Kidney (tissue), 14 donors: Measurements from ENCODE around the gene LTC4S. TPM values are rescaled to one million over a fixed set of nuclear protein-coding genes. Genes with fewer than 3 reads are reported as not detected.

Source experiments
- DNase-seq, 5 donors: peaks; one replicate each; pipeline ENCODE4 v3.0.0-alpha.2; 2013 to 2020
- FAIRE-seq: peaks from 2 replicates; lab custom pipeline; 2012; peaks lifted over from hg19 to GRCh38; lab: Jason Lieb, UNC
- H3K27ac ChIP-seq, 2 donors: one replicate each; pipeline ENCODE4 v1.7.0; 2013; ENCODE audit warnings: low read depth in 2 of 2, low read length in 2 of 2, inconsistent platforms in 1 of 2
- H3K27me3 ChIP-seq: one replicate; pipeline ENCODE4 v1.7.1; 2013; ENCODE audit warnings: low read length, inconsistent platforms; ENCODE audit not compliant: control insufficient read depth, insufficient read depth
- H3K36me3 ChIP-seq, 3 donors: one replicate each; pipeline versions ENCODE4 v1.7.0 to v1.7.1; 2013; ENCODE audit warnings: low read length in 3 of 3, control low read depth in 1 of 3, inconsistent platforms in 1 of 3; ENCODE audit not compliant: insufficient read depth in 3 of 3, control insufficient read depth in 2 of 3
- H3K4me1 ChIP-seq, 3 donors: one replicate each; pipeline versions ENCODE4 v1.7.0 to v1.7.1; 2013; ENCODE audit warnings: low read length in 3 of 3, inconsistent platforms in 1 of 3, low read depth in 1 of 3; ENCODE audit not compliant: control insufficient read depth in 2 of 3, insufficient read depth in 2 of 3
- H3K4me3 ChIP-seq, 3 donors: one replicate each; pipeline versions ENCODE4 v1.7.0 to v1.8.1; 2013; ENCODE audit warnings: low read length in 3 of 3, control low read depth in 1 of 3, inconsistent platforms in 1 of 3
- H3K9ac ChIP-seq, 3 donors: one replicate each; pipeline versions ENCODE4 v1.7.0 to v1.7.1; 2013; ENCODE audit warnings: low read length in 3 of 3, control low read depth in 1 of 3, inconsistent platforms in 1 of 3
- H3K9me3 ChIP-seq, 3 donors: one replicate each; pipeline versions ENCODE4 v1.7.0 to v1.7.1; 2013; ENCODE audit warnings: low read length in 3 of 3, control low read depth in 1 of 3, inconsistent platforms in 1 of 3; ENCODE audit not compliant: control insufficient read depth in 2 of 3, insufficient read depth in 1 of 3
- intact Hi-C: fragments of 100-400 bp; cut with DNase I; formaldehyde crosslinking; loops from one replicate; pipeline ENCODE4 v1.11.1; 2022
- polyA plus RNA-seq: library from polyadenylated mRNA; stranded (reverse); fragments of 350-450 nt; fragmentation: Illumina TruSeq; extraction: RNeasy Lipid Tissue Mini Kit (QIAGEN cat#74804); gene quantifications from one replicate; pipeline ENCODE4 v1.2.3, GENCODE V29; 2014; ENCODE audit warnings: low read depth, low replicate concordance; ENCODE audit not compliant: insufficient read depth
- total RNA-seq: library from RNA; stranded (reverse); fragmentation: NEBNext Ultra II Directional; extraction: Animal tissue kit (Norgen Biotek cat#: 25700); gene quantifications from one replicate; pipeline ENCODE4 v1.2.1, GENCODE V29; 2021
- TF ChIP-seq, protein P1 (sequence below): IDR thresholded peaks from 3 replicates; pipeline ENCODE4 v1.5.1; 2012; ENCODE audit warnings: mild to moderate bottlenecking, moderate library complexity, borderline replicate concordance; ENCODE audit not compliant: insufficient read depth; ENCODE audit errors: extremely low read depth
- donor health status: control.
- donor health status: control.
- donor health status: control.
- donor health status: control.
- donor health status: control.
- donor health status: DM: yes; HTN: yes; CAD: no.
- donor health status: Normal renal cell carcinoma (clear cell type).

The LTC4S gene
- total and polyA plus RNA-seq, 2 donors from 2014 or later: 20.1 to 30.6 TPM

DNA sequence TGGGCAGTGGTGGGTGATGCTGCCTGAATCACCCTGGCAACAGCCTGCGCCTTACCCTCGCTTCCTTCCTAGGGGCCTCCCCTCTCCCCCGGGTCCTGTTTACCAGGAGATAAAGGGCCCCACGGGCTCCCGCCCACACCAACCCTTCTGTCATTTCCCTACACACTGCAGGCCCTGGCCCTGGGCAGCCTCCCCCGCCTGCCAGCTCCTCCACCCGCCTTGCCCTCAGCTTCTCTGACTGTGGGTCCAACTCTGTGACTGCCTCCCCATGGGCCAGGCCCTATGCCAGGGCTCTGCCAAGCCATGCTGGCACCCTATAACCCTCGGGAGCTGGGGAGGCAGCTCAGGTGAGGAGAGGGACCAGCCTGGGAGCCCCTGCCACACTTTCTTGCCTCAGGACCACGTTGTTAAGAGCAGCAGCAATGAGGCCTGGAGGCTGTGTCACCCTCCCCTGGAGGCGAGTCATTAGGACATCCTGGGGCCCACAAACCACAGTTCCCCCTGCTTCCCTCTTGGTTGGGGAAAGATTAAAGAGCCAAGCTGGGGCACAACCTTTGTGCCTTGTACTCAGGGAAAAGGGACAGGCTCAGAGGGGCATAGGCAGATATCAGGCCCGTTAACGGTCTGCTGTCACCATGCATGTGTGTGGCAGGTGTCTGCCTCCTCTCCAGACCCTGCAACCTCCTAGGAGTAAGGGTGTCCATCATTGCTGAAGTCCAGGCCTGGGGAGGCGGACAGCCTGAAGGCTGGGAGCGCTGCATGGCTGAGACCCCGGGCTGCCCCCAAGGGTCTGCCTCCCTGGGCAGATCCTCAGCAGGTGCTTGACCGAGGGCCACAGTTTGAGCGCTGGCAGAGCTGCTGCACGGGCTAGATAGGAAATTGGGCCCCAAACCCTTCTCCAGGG, 10.1 kb downstream of the LTC4S start:
- Histone ChIP-seq H3K4me3 (no peak overlapping the region), H3K4me1 (peaks cover 0 to 31% (median 20%) of the 10 kb centered on the region in 3 donors), H3K27ac (no peak overlapping the region), H3K36me3 (peaks cover 0 to 17% (median 7%) of the 10 kb centered on the region in 3 donors), H3K9me3 (no peaks in the 10 kb centered on the region), H3K27me3 (no peaks in the 10 kb centered on the region), H3K9ac (no peak overlapping the region)
- DNase-seq: peak; percentile 65 to 79 (median 74)
- FAIRE-seq: no peak
- intact Hi-C loops: no loop called here
- TF ChIP-seq, protein P1, sequence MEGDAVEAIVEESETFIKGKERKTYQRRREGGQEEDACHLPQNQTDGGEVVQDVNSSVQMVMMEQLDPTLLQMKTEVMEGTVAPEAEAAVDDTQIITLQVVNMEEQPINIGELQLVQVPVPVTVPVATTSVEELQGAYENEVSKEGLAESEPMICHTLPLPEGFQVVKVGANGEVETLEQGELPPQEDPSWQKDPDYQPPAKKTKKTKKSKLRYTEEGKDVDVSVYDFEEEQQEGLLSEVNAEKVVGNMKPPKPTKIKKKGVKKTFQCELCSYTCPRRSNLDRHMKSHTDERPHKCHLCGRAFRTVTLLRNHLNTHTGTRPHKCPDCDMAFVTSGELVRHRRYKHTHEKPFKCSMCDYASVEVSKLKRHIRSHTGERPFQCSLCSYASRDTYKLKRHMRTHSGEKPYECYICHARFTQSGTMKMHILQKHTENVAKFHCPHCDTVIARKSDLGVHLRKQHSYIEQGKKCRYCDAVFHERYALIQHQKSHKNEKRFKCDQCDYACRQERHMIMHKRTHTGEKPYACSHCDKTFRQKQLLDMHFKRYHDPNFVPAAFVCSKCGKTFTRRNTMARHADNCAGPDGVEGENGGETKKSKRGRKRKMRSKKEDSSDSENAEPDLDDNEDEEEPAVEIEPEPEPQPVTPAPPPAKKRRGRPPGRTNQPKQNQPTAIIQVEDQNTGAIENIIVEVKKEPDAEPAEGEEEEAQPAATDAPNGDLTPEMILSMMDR: no peak

- Histone ChIP-seq H3K4me1 (peaks cover 0 to 31% (median 20%) of the 10 kb centered on the region in 3 donors), H3K9me3 (no peaks in the 10 kb centered on the region), H3K9ac (peak overlapping the region in 1 of 3 donors; percentile 73), H3K4me3 (peak overlapping the region in 2 of 3 donors; percentile 44 to 62), H3K27ac (peak overlapping the region in 1 of 2 donors; percentile 91), H3K27me3 (no peaks in the 10 kb centered on the region), H3K36me3 (peaks cover 0 to 10% (median 5%) of the 10 kb centered on the region in 3 donors)
- FAIRE-seq: no peak
- no peak for DNase-seq
- TF ChIP-seq, protein P1: no peak
- intact Hi-C loops: no loop called here
These were observed 10.8 kb downstream of the LTC4S start for GRCh38 chr5:179804555-179804947.

DNA sequence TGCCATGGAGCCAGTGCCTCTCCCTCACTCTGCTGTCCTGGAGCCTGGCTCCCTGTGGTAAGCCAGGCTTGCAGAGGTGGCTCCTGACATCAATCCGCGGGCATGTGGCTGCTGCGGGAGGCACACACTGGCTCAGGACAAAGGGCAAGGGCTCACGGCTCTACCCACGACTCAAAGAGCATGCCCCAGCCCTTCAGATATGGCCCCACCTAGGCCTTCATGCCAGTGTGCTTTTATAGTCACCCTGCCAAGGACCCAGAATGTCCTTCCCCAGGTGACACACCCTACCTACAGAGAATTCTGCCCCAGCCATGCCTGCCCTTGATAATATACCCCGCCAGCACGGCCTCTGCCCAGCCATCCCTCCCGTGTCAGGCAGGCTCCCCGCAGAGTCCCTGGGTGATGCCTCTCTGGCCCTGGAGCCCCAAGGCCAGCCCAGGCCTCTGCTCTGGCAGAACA, 11.3 kb downstream of the LTC4S start:
- FAIRE-seq: no peak

More for the DNA sequence above, 11.3 kb downstream of the LTC4S start:
- peaks cover 0 to 31% (median 20%) of the 10 kb centered on the region in 3 donors for H3K4me1 ChIP-seq
- intact Hi-C loops: no loop called here
- no peaks in the 10 kb centered on the region for H3K27me3 ChIP-seq
- peaks cover 0 to 6% (median 0%) of the 10 kb centered on the region in 3 donors for H3K36me3 ChIP-seq
- H3K9ac ChIP-seq: peak overlapping the region in 2 of 3 donors; percentile 73 to 77
- H3K9me3 ChIP-seq: no peaks in the 10 kb centered on the region
- peak in 1 of 5 donors; percentile 72 for DNase-seq
- peak overlapping the region in 2 of 3 donors; percentile 44 to 62 for H3K4me3 ChIP-seq
- TF ChIP-seq, protein P1: no peak
- H3K27ac ChIP-seq: peak overlapping the region; percentile 91 to 92
